Mesodermal cell (in vitro differentiated cells): Measurements from ENCODE around the gene GSE1.

ENCODE experiments used
- H3K27ac ChIP-seq: 2 replicates; pipeline ENCODE4 v1.7.0; 2013; ENCODE audit warnings: mild to moderate bottlenecking, low read depth, low read length, moderate library complexity; ENCODE audit not compliant: severe bottlenecking
- H3K36me3 ChIP-seq: 2 replicates; pipeline ENCODE4 v1.7.1; 2013; ENCODE audit warnings: mild to moderate bottlenecking, low read length, moderate library complexity; ENCODE audit not compliant: control insufficient read depth, insufficient read depth
- H3K4me1 ChIP-seq: one replicate; pipeline ENCODE4 v1.7.1; 2013; ENCODE audit warnings: mild to moderate bottlenecking, low read length; ENCODE audit not compliant: insufficient read depth, control insufficient read depth, poor library complexity, severe bottlenecking
- H3K4me3 ChIP-seq: 2 replicates; pipeline ENCODE4 v1.7.0; 2013; ENCODE audit warnings: low read length, control low read depth, mild to moderate bottlenecking; ENCODE audit not compliant: insufficient read depth, poor library complexity, severe bottlenecking; ENCODE audit errors: extremely low read depth
- H3K9me3 ChIP-seq: 2 replicates; pipeline ENCODE4 v1.7.1; 2013; ENCODE audit warnings: mild to moderate bottlenecking, low read length, moderate library complexity; ENCODE audit not compliant: control insufficient read depth
- WGBS, 2 experiments: methylation state at CpG; one replicate each; pipeline ENCODE4 v1.1.5; 2013; ENCODE audit warnings: missing lambda C conversion rate in 2 of 2; ENCODE audit not compliant: insufficient coverage in 2 of 2; 5-methylcytosine and 5-hydroxymethylcytosine counted together

The GSE1 gene

DNA sequence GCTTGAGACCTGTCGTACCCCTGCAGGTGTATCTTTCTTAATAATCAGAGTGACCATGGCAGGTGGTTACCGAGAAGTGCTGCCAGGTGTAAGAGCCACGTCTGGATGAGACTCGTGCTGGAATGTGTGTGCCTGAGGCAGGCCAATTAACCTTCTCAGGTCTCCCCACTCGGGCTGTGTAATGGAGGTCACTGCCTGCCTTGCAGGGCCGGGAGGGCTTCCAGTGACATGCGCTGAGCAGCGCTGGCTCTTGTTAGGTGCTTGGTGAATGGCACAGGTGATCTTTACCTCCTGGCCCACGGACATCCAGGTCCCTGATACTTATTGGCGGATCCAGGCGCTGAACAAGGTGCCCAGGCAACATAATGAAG is 4.6 kb upstream of the GSE1 start:
- H3K4me3 ChIP-seq: no peak overlapping the region
- no peaks in the 10 kb centered on the region for H3K9me3 ChIP-seq
- peaks cover 38% of the 10 kb centered on the region for H3K4me1 ChIP-seq
- WGBS, 2 experiments: 83 to 90% methylated on average over 7 to 11 of the region's 11 CpGs
- no peak overlapping the region for H3K27ac ChIP-seq
- H3K36me3 ChIP-seq: no peaks in the 10 kb centered on the region

DNA sequence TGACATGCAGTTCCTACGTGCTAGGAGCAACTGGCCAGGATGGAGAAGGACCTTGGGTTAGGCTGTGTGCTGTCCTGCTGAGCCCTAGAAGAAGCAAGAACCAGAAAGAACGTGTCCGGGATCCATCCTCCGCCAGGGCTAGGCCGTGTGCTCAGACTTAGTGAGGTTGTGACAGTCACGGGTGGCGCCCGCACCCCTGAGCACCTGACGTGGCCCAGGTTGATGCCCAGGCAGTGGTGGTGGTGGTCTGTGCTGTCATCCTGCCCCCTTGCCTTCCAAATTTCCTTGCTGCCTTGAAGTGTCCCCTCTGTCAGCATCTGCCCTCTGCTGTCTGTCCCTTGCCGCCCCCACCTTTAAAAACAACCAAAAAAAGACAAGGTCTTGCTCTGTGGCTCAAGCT is 4.2 kb upstream of the GSE1 start:
- H3K36me3 ChIP-seq: no peaks in the 10 kb centered on the region
- peaks cover 38% of the 10 kb centered on the region for H3K4me1 ChIP-seq
- no peak overlapping the region for H3K4me3 ChIP-seq
- no peaks in the 10 kb centered on the region for H3K9me3 ChIP-seq
- 93 to 95% methylated on average over 9 of the region's 10 CpGs for WGBS, 2 experiments
- H3K27ac ChIP-seq: no peak overlapping the region

- Histone ChIP-seq H3K27ac (no peak overlapping the region), H3K4me3 (no peak overlapping the region), H3K36me3 (no peaks in the 10 kb centered on the region), H3K9me3 (no peaks in the 10 kb centered on the region), H3K4me1 (peaks cover 43% of the 10 kb centered on the region)
- WGBS, 2 experiments: 78 to 90% methylated on average over 4 to 5 of the region's 7 CpGs
Measured at GRCh38 chr16:85609539-85609938, 3.6 kb upstream of the GSE1 start.

- H3K36me3 ChIP-seq: no peaks in the 10 kb centered on the region
- WGBS, 2 experiments: 51 to 79% methylated on average over 8 to 11 of the region's 11 CpGs
- H3K4me1 ChIP-seq: peaks cover 45% of the 10 kb centered on the region
- peak overlapping the region; percentile 55 for H3K27ac ChIP-seq
- H3K9me3 ChIP-seq: no peaks in the 10 kb centered on the region
- H3K4me3 ChIP-seq: no peak overlapping the region
Measured at GRCh38 chr16:85610059-85610445, 3.1 kb upstream of the GSE1 start.

DNA sequence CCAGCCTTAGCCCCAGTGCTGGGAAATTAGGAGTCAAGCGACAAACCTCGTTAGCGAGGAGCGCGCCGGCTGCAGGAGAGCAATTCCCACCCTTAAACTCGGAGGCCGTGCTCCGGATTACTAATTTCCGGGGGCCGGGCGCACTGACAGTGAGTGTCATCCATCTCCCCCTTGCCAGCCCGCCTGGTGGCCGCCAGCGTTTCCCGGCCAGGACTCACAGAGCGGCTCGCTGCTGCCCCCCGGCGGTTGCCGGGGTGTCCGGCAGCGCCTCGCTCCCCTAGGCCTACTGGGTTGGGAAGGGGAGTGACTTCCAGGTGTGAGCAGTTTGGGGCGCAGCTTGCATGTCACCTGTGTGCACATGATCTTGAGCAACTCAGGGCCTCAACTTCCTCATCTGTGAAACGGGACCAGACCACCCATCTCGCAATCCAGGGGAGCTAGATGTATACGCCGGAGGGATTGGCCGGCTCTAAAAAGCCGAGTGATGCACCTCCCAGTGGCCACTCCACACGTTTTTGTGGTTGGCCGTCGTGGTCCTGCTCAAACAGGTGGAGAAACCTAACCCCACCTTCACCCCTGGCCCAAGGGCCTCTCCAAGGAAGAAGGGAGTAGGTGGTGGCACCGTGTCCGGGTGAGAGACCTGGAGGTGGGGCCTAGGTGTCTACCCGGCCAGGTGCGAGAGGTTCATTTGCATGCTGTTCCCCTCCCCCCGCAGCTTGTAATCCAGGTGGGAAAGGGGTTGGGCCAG is 2.5 kb upstream of the GSE1 start:
- Histone ChIP-seq H3K9me3 (no peaks in the 10 kb centered on the region), H3K27ac (peak overlapping the region; percentile 55), H3K4me3 (no peak overlapping the region), H3K36me3 (no peaks in the 10 kb centered on the region), H3K4me1 (peaks cover 45% of the 10 kb centered on the region)
- 1 to 2% methylated on average over 25 to 34 of the region's 39 CpGs for WGBS, 2 experiments

DNA sequence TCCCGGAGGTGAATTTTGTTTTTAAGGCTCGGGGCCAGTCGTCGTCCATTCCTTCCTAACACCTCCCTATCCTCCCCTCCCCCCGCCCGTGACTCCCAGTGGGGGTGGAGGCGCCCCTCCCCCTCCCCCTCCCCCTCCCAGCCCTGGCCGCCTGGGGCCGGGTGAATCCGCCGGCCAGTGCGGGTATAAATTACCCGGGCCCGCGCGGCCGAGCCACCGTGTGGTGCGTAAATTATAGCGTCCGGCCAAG is 2.0 kb upstream of the GSE1 start:
- no peaks in the 10 kb centered on the region for H3K9me3 ChIP-seq
- 0% methylated on average over 9 to 13 of the region's 21 CpGs for WGBS, 2 experiments
- H3K27ac ChIP-seq: peak overlapping the region; percentile 57
- H3K4me1 ChIP-seq: peaks cover 43% of the 10 kb centered on the region
- peak overlapping the region; percentile 46 for H3K4me3 ChIP-seq
- no peaks in the 10 kb centered on the region for H3K36me3 ChIP-seq

- Histone ChIP-seq H3K9me3 (no peaks in the 10 kb centered on the region), H3K36me3 (no peaks in the 10 kb centered on the region), H3K4me3 (peak overlapping the region; percentile 46), H3K27ac (peak overlapping the region; percentile 57), H3K4me1 (peaks cover 43% of the 10 kb centered on the region)
- 0% methylated on average over 41 to 44 of the region's 84 CpGs for WGBS, 2 experiments
Measured at GRCh38 chr16:85611444-85612190, 1.5 kb upstream of the GSE1 start.

DNA sequence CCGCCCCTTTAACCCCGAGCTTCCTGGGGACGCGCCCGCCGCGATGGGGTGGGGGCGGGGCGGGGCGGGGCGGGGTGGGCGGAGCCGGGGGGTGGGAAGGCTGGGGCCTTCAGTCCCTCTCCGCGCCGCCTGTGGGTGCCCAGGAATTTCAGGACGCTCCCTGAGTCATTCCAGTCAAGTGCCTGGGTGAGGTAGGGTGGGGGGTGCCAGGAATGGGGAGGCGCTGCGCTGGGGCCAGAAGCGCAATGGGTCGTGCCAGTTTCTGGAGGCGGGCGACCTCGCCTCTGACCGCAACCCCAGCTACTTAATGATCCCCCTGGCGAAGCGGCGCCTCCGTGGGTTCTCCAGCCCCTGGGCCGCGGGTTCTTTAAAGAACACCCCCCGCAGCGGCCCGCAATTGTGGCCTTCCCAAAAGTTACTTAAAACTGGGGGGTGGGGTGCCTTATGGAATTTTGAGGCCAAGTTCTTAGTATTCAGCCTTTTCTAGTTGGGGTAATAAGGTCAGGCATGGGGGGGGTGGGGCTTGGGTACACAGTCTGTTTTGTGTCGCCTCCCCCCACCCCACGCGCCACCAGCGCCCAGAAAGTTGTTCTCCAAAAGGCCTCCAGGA is 826 bp upstream of the GSE1 start:
- no peaks in the 10 kb centered on the region for H3K36me3 ChIP-seq
- no peaks in the 10 kb centered on the region for H3K9me3 ChIP-seq
- peak overlapping the region; percentile 53 for H3K27ac ChIP-seq
- peak overlapping the region; percentile 46 for H3K4me3 ChIP-seq
- whole genome bisulfite sequencing, 2 experiments: 0 to 1% methylated on average over 11 to 15 of the region's 38 CpGs
- peaks cover 44% of the 10 kb centered on the region for H3K4me1 ChIP-seq

- H3K36me3 ChIP-seq: no peaks in the 10 kb centered on the region
- H3K9me3 ChIP-seq: no peaks in the 10 kb centered on the region
- H3K27ac ChIP-seq: peak overlapping the region; percentile 53
- H3K4me3 ChIP-seq: peak overlapping the region; percentile 46
- 0% methylated on average over 12 to 14 of the region's 67 CpGs for WGBS, 2 experiments
- peaks cover 31% of the 10 kb centered on the region for H3K4me1 ChIP-seq
Measured at GRCh38 chr16:85613604-85614337, 649 bp downstream of the GSE1 start.

- WGBS, 2 experiments: 3 to 4% methylated on average over 21 to 27 of the region's 41 CpGs
- Histone ChIP-seq H3K36me3 (no peaks in the 10 kb centered on the region), H3K4me3 (peak overlapping the region; percentile 46), H3K4me1 (peaks cover 31% of the 10 kb centered on the region), H3K27ac (peak overlapping the region; percentile 66), H3K9me3 (no peaks in the 10 kb centered on the region)
Measured at GRCh38 chr16:85614338-85615013, 1.4 kb downstream of the GSE1 start.
